Mesenchymal stem cell (in vitro differentiated cells and primary cell): Measurements from ENCODE around the gene KLHL22.

ENCODE experiments used
- DNase-seq: peaks from one replicate; pipeline ENCODE4 v3.0.0-alpha.2; 2013
- H2AFZ ChIP-seq: one replicate; pipeline ENCODE4 v1.6.1; 2013; ENCODE audit warnings: low read depth, mild to moderate bottlenecking, control low read depth, inconsistent platforms, low read length, moderate library complexity
- H2AK5ac ChIP-seq: 2 replicates; pipeline ENCODE4 v1.6.1; 2013; ENCODE audit warnings: low read length, moderate library complexity, mild to moderate bottlenecking, inconsistent platforms; ENCODE audit not compliant: severe bottlenecking
- H2BK120ac ChIP-seq: one replicate; pipeline ENCODE4 v1.6.1; 2013; ENCODE audit warnings: low read depth, mild to moderate bottlenecking, inconsistent platforms, low read length, moderate library complexity
- H2BK12ac ChIP-seq, 2 experiments: one replicate each; pipeline ENCODE4 v1.6.1; 2013; ENCODE audit warnings: inconsistent platforms in 2 of 2, low read length in 2 of 2, mild to moderate bottlenecking in 2 of 2, moderate library complexity in 2 of 2, control low read depth in 1 of 2
- H2BK15ac ChIP-seq: one replicate; pipeline ENCODE4 v1.6.1; 2013; ENCODE audit warnings: mild to moderate bottlenecking, low read depth, inconsistent platforms; ENCODE audit not compliant: poor library complexity, severe bottlenecking
- H2BK5ac ChIP-seq: 2 replicates; pipeline ENCODE4 v1.6.1; 2013; ENCODE audit warnings: low read depth, mild to moderate bottlenecking, low read length, control low read depth, inconsistent platforms; ENCODE audit not compliant: poor library complexity, severe bottlenecking
- H3K14ac ChIP-seq, 2 experiments: one replicate each; pipeline ENCODE4 v1.6.1; 2013; ENCODE audit warnings: inconsistent platforms in 2 of 2, low read length in 2 of 2, control low read depth in 1 of 2, mild to moderate bottlenecking in 1 of 2, moderate library complexity in 1 of 2
- H3K18ac ChIP-seq, 2 experiments: one replicate each; pipeline ENCODE4 v1.6.1; 2013; ENCODE audit warnings: inconsistent platforms in 2 of 2, low read length in 2 of 2, control low read depth in 1 of 2, low read depth in 1 of 2, mild to moderate bottlenecking in 1 of 2
- H3K23ac ChIP-seq, 2 experiments: one replicate each; pipeline ENCODE4 v1.6.1; 2013; ENCODE audit warnings: inconsistent platforms in 2 of 2, low read length in 2 of 2, mild to moderate bottlenecking in 2 of 2, moderate library complexity in 2 of 2, control low read depth in 1 of 2
- H3K27ac ChIP-seq: 2 replicates; pipeline ENCODE4 v1.5.1; 2013; ENCODE audit warnings: mild to moderate bottlenecking, moderate library complexity, low read length, control low read depth, inconsistent platforms; ENCODE audit not compliant: poor library complexity, severe bottlenecking
- H3K27me3 ChIP-seq, 2 experiments: 2 replicates each; pipeline versions ENCODE4 v1.6.1 to v1.7.0; 2013; ENCODE audit warnings: low read length in 2 of 2, mild to moderate bottlenecking in 2 of 2, moderate library complexity in 2 of 2, control low read depth in 1 of 2, inconsistent platforms in 1 of 2; ENCODE audit not compliant: control insufficient read depth in 1 of 2, insufficient read depth in 1 of 2
- H3K36me3 ChIP-seq, 2 experiments: 2 replicates each; pipeline versions ENCODE4 v1.6.1 to v1.7.0; 2013; ENCODE audit warnings: low read length in 2 of 2, control low read depth in 1 of 2, inconsistent platforms in 1 of 2, low read depth in 1 of 2, mild to moderate bottlenecking in 1 of 2; ENCODE audit not compliant: insufficient read depth in 2 of 2, control insufficient read depth in 1 of 2
- H3K4ac ChIP-seq, 2 experiments: one replicate each; pipeline ENCODE4 v1.6.1; 2013; ENCODE audit warnings: inconsistent platforms in 2 of 2, low read length in 2 of 2, mild to moderate bottlenecking in 2 of 2, moderate library complexity in 2 of 2, control low read depth in 1 of 2, low read depth in 1 of 2
- H3K4me1 ChIP-seq: 2 replicates; pipeline ENCODE4 v1.6.1; 2013; ENCODE audit warnings: low read depth, low read length, control low read depth; ENCODE audit not compliant: control insufficient read depth, insufficient read depth
- H3K4me2 ChIP-seq: 2 replicates; pipeline ENCODE4 v1.6.1; 2013; ENCODE audit warnings: low read length, mild to moderate bottlenecking, inconsistent platforms; ENCODE audit not compliant: poor library complexity, severe bottlenecking
- H3K4me3 ChIP-seq, 2 experiments: 2 replicates each; pipeline versions ENCODE4 v1.5.1 to v1.7.0; 2013; ENCODE audit warnings: low read length in 2 of 2, mild to moderate bottlenecking in 2 of 2, control low read depth in 1 of 2, low read depth in 1 of 2; ENCODE audit not compliant: insufficient read depth in 1 of 2
- H3K79me1 ChIP-seq: replicated peaks from 2 replicates; pipeline ENCODE4 v1.6.1; 2013; ENCODE audit warnings: mild to moderate bottlenecking, control low read depth, low read length, inconsistent platforms; ENCODE audit not compliant: poor library complexity, severe bottlenecking
- H3K9ac ChIP-seq: 2 replicates; pipeline ENCODE4 v1.7.0; 2013; ENCODE audit warnings: mild to moderate bottlenecking, low read length, moderate library complexity
- H3K9me3 ChIP-seq: 2 replicates; pipeline ENCODE4 v1.7.0; 2013; ENCODE audit warnings: mild to moderate bottlenecking, low read length; ENCODE audit not compliant: control insufficient read depth
- H4K8ac ChIP-seq: one replicate; pipeline ENCODE4 v1.6.1; 2013; ENCODE audit warnings: inconsistent platforms, mild to moderate bottlenecking, low read length, moderate library complexity
- H4K91ac ChIP-seq: one replicate; pipeline ENCODE4 v1.6.1; 2013; ENCODE audit warnings: mild to moderate bottlenecking, low read length, inconsistent platforms
- WGBS: methylation state at CpG from one replicate; pipeline ENCODE4 v1.1.7; 2013; ENCODE audit warnings: mixed read lengths; 5-methylcytosine and 5-hydroxymethylcytosine counted together

Gene KLHL22

DNA sequence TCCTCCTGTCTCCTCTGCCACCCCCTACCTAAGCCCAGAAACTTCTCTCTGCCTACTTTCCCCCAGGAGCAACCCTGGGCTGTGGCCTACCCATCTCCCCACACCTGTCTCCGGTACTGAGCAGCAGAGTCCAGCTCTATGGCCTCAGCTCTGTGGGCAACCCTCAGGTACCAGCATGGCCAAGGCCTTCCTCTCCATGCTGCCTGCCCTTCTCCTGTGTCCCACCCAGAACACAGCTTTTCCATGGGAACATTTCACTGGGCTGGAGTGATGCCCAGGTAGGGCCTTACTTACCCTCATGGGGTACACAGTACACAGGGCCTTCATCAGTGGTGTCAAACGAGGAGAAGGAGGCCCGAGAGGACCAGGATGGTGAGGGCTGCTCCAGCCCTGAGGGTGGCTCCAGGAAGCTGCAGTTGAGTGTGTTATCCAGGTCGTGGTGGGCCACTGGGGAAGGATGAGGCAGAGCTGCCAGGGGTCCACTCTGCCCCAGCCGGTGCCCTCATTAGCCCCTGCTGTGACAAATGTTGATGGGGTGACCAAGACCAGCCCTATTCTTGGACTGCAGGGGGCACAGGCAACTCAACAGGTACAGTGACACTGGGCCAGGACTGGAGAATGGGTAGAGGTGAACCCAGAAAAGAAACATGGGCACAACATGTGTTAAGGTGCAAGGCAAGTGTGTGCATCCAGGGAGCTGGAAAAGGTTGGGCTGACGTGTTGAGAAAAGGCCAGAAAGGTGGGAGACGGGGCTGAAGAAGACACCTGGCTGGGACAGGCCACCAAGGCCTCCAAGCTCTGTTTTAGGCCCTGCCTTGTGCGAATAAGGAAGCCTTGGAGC, 68.3 kb downstream of the KLHL22 start:
- H2BK5ac ChIP-seq: no peak overlapping the region
- peaks cover 22 to 74% of the 10 kb centered on the region in 2 experiments for H3K36me3 ChIP-seq
- peaks cover 26% of the 10 kb centered on the region for H3K79me1 ChIP-seq
- H4K8ac ChIP-seq: no peak overlapping the region
- no peak overlapping the region for H3K27ac ChIP-seq
- no peak for DNase-seq
- H2AFZ ChIP-seq: no peak overlapping the region
- H3K14ac ChIP-seq: no peak overlapping the region
- no peak overlapping the region for H2AK5ac ChIP-seq
- no peak overlapping the region for H3K9ac ChIP-seq
- no peak overlapping the region for H3K4ac ChIP-seq
- no peak overlapping the region for H3K23ac ChIP-seq
- H3K4me1 ChIP-seq: peaks cover 39% of the 10 kb centered on the region
- H2BK12ac ChIP-seq: no peak overlapping the region
- no peak overlapping the region for H2BK15ac ChIP-seq
- H4K91ac ChIP-seq: no peak overlapping the region
- H3K9me3 ChIP-seq: no peaks in the 10 kb centered on the region
- no peak overlapping the region for H3K4me2 ChIP-seq
- H3K4me3 ChIP-seq: no peak overlapping the region
- H2BK120ac ChIP-seq: no peak overlapping the region
- 96% methylated on average over 8 of the region's 8 CpGs for WGBS
- no peak overlapping the region for H3K18ac ChIP-seq
- no peaks in the 10 kb centered on the region for H3K27me3 ChIP-seq

DNA sequence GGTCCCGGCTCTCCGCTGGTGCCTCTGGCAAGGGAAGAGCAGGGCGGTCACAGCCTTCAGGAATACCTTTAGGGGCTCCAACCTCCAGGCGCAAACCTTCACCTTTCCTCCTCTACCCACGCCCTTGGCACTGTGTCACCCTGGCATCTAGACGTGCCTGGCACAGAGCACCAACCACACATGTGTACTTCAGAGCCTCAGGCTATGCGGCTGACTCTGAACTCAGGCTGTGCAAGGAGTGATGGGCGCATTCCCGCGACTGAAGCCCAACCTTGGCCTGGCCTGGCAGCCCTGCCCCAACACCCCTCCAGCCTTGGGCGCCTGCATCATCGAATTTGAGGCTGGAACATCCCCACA, 69.4 kb downstream of the KLHL22 start:
- H2AFZ ChIP-seq: no peak overlapping the region
- H2BK5ac ChIP-seq: no peak overlapping the region
- H3K27me3 ChIP-seq: no peaks in the 10 kb centered on the region
- peaks cover 32% of the 10 kb centered on the region for H3K4me1 ChIP-seq
- H2BK15ac ChIP-seq: no peak overlapping the region
- 96% methylated on average over 12 of the region's 12 CpGs for WGBS
- no peak overlapping the region for H3K9ac ChIP-seq
- peak overlapping the region in 1 of 2 experiments; percentile 4 for H3K4me3 ChIP-seq
- H2BK120ac ChIP-seq: no peak overlapping the region
- no peak overlapping the region for H3K23ac ChIP-seq
- H4K91ac ChIP-seq: no peak overlapping the region
- H3K4me2 ChIP-seq: no peak overlapping the region
- no peaks in the 10 kb centered on the region for H3K9me3 ChIP-seq
- no peak overlapping the region for H4K8ac ChIP-seq
- H2AK5ac ChIP-seq: no peak overlapping the region
- no peak overlapping the region for H3K18ac ChIP-seq
- peaks cover 22 to 68% of the 10 kb centered on the region in 2 experiments for H3K36me3 ChIP-seq
- H3K79me1 ChIP-seq: peaks cover 20% of the 10 kb centered on the region
- no peak overlapping the region for H3K14ac ChIP-seq
- no peak overlapping the region for H2BK12ac ChIP-seq
- H3K27ac ChIP-seq: no peak overlapping the region
- DNase-seq: no peak
- H3K4ac ChIP-seq: no peak overlapping the region

DNA sequence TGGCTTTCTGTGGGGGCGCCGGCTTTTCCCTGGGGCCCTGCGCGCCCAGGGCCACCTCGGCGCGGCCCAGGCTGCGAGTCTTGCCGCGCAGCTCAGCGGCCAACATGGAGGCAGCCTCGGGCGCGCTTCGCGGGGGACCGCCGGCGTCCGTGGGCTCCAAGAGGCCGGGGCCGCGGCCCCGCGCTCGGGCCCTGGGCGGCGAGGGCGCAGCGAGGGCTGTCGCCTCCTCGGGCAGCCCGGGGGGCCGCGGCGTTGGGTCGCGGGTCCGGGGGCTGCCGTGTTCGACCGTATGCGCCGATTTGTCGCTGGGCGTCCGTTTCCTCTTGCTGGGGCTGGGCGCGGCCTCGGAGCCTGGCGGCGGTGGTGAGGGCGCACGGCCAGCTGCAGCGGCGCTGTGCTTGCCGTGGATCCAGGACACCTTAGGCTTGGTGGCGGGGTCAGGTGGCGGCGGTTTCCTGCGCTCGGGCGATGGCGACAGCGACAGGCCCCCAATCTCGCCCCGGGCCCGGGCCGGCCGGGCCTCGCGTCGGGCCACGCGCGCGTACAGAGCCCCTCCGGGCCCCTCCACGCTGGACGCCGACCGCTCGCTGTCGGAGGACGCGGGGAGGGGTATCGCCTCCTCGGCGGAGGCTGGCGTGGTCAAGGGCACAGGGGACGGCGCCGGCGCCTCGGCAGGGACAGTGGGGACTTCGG, 69.9 kb downstream of the KLHL22 start:
- Histone ChIP-seq H3K79me1 (peaks cover 14% of the 10 kb centered on the region), H3K14ac (no peak overlapping the region), H4K8ac (no peak overlapping the region), H2AK5ac (no peak overlapping the region), H4K91ac (no peak overlapping the region), H3K4me2 (no peak overlapping the region), H3K9ac (no peak overlapping the region), H3K4me1 (peaks cover 27% of the 10 kb centered on the region), H3K23ac (no peak overlapping the region), H3K4me3 (no peak overlapping the region), H3K4ac (no peak overlapping the region), H3K27me3 (no peaks in the 10 kb centered on the region), H2BK15ac (peak overlapping the region; percentile 30), H3K18ac (no peak overlapping the region), H3K27ac (no peak overlapping the region), H3K9me3 (no peaks in the 10 kb centered on the region), H2AFZ (no peak overlapping the region), H2BK12ac (no peak overlapping the region), H2BK120ac (no peak overlapping the region), H2BK5ac (no peak overlapping the region), H3K36me3 (peaks cover 22 to 66% of the 10 kb centered on the region in 2 experiments)
- WGBS: 94% methylated on average over 96 of the region's 96 CpGs
- no peak for DNase-seq

DNA sequence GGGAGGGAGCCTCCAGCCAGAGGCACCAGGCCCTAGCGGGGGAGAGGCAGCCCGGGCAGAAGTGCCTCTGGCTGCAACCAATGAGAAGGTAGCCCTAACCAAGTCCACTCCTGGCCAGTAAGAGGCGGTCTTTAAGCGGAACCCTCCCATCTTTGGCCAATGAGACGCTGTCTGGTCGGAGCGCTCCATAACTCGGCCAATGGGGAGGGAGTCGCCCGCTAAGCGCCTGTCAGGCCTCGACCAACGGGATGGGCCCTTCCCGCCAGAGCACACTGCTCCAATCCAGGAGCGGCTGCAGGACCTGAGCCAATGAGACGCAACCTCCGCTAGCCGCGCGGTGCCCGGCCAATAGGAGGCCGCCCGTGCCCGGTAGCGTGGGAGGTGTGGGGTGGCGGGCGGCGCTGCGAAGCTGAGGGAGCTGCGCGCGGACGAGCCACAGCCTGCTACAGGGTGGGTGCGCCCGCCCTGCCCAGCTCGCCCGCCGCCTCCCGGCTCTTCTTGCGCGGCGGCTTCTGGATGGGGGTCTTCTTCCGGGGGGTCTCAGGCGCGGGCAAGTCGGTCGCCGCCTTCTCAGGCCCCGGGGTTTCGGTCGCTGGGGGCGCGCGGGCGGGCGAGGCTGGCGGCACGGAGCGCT, 70.5 kb downstream of the KLHL22 start:
- Histone ChIP-seq H3K23ac (no peak overlapping the region), H2BK120ac (no peak overlapping the region), H3K36me3 (peaks cover 19 to 59% of the 10 kb centered on the region in 2 experiments), H3K4me2 (no peak overlapping the region), H3K14ac (no peak overlapping the region), H2BK5ac (no peak overlapping the region), H2BK15ac (peak overlapping the region; percentile 30), H3K18ac (no peak overlapping the region), H2BK12ac (no peak overlapping the region), H4K8ac (no peak overlapping the region), H3K9ac (no peak overlapping the region), H3K4me1 (peaks cover 22% of the 10 kb centered on the region), H3K27ac (no peak overlapping the region), H2AFZ (no peak overlapping the region), H2AK5ac (no peak overlapping the region), H3K9me3 (no peaks in the 10 kb centered on the region), H3K4me3 (no peak overlapping the region), H4K91ac (no peak overlapping the region), H3K79me1 (peaks cover 8% of the 10 kb centered on the region), H3K27me3 (no peaks in the 10 kb centered on the region), H3K4ac (no peak overlapping the region)
- 93% methylated on average over 59 of the region's 59 CpGs for WGBS
- no peak for DNase-seq
